Fibroblast of skin of left biceps (primary cell): Measurements from ENCODE around the gene LRRC8B.
A peak's percentile ranks its signal among the peaks of the same experiment; 100 is the strongest.
"Not testable (repeated sequence)": the region's sequence is repeated elsewhere in the genome, so short reads cannot be mapped to it uniquely, and the experiment has no call there.

Experiments used
- DNase-seq, 2 experiments: peaks; one replicate each; pipeline ENCODE4 v3.0.0-alpha.2; 2013; ENCODE audit warnings: low read depth in 2 of 2

Gene LRRC8B

DNA sequence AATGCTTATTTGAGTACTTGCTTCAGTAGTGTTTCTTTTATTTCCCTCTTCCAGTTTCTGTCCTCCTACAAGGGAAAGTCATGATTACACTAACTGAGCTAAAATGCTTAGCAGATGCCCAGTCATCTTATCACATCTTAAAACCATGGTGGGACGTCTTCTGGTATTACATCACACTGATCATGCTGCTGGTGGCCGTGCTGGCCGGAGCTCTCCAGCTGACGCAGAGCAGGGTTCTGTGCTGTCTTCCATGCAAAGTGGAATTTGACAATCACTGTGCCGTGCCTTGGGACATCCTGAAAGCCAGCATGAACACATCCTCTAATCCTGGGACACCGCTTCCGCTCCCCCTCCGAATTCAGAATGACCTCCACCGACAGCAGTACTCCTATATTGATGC lies 57.9 kb downstream of the LRRC8B start:
- no peak for DNase-seq

DNA sequence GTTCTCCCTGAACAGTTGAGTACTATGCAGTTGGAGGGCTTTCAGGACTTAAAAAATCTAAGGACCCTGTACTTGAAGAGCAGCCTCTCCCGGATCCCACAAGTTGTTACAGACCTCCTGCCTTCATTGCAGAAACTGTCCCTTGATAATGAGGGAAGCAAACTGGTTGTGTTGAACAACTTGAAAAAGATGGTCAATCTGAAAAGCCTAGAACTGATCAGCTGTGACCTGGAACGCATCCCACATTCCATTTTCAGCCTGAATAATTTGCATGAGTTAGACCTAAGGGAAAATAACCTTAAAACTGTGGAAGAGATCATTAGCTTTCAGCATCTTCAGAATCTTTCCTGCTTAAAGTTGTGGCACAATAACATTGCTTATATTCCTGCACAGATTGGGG lies 59.6 kb downstream of the LRRC8B start:
- no peak for DNase-seq

DNA sequence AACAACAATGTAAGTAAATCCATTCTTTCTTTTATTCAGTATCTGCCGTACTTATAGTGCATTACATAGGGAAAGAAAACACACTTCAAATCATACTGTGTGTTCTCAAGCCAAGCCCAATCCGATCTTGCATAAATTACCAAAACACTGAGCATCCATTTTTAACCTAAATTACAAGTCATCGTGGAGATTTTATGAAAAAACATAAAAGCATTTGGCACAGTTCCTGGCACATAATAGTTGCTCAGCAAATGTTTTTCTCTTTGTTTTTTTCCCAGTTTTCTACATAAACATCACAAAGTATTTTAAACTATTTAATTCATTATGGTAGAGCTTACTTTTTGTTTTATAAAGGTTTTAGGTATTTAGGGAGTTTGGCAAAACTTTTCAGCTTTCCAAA lies 60.2 kb downstream of the LRRC8B start:
- DNase-seq: no peak

DNA sequence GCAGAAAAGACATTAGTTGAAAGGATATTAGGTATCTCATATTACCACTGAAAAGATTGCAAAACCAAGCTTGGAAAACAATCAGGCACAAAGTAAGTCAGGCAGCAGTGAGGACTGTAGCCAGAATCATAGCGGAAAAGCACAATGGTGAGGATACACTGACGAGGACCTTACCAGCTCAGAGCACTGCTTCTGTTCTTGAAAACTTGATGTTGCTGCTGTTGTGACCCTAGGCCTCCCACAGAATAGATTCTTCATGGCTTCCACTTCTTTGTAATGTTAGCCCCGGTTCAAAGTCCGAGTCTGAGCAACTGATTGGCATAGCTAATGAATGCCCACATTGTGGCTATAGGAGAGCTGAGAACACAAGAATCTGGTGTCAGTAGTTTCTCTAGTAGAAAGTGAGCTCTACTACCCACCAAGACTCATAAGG lies 63.1 kb downstream of the LRRC8B start:
- DNase-seq: no peak

DNA sequence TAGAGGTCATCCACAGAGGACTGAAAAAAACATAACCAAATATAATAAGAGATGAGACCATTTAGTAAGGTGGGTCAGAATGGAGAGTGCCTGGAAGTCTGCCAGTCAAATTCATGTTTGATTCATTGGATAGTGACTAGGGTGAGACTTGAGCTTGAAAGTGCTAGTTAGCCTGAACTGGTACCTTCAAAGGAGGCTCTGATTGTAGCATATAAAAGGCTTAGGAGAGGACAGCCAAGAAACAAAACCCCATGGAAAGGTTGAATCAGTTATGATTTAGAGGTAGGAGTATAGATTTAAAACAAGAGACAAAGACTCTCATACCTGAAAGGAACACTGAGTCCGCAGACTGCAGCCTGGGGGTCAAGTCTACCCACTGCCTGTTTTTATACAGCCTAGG lies 63.9 kb downstream of the LRRC8B start:
- no peak for DNase-seq

DNA sequence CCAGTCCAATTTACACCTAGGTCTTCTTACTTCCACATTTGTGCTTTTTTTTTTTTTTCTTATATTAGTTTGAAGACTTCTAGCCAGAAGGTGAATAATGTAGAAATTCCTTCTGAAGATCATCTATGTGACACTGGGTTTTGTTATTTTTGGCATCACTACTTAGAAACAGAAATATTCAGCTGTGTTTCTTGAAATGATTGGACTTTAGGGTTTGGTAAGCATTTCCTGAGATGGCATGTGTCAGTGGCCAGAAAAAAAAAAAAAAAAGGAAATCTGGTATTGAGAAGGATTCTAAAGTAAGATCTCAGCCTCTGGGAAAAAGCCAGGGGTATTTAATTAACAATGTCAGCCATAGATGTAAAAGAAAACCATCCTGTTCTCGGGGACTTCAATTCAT lies 64.9 kb downstream of the LRRC8B start:
- DNase-seq: no peak

DNA sequence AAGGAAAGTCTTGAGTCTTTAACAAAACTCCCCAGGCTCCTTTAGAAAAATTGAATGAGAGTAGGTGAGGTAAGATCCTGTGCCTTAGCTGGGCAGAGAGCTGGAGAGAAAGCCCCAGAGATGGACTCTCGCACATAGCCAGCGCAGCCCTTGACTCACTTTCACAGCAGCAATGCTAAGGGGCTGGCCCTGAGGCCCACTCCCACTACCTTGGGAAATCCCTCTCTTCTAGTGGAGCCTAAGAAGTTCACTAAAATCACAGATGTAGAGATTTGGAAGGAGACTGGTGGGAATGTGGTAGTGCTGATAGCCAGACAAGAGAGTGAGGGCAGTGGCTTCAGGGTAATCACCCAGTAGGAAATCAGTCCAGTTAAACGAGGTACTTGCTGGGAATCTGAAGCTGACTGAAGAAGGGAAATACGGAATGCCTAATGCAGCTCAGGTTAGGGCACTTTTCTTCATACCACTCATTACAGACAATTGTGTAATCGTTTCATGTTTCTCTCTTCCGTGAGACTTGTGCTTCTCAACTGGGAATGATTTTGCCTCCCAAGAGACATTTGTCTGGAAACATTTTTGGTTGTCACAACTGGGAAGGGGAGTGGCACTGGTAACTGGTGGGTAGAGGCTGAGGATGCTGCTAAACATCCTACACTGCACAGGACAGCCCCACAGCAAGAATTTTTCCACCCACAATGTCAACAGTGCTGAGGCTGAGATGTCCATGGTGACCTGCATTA lies 65.9 kb downstream of the LRRC8B start:
- no peak for DNase-seq

DNA sequence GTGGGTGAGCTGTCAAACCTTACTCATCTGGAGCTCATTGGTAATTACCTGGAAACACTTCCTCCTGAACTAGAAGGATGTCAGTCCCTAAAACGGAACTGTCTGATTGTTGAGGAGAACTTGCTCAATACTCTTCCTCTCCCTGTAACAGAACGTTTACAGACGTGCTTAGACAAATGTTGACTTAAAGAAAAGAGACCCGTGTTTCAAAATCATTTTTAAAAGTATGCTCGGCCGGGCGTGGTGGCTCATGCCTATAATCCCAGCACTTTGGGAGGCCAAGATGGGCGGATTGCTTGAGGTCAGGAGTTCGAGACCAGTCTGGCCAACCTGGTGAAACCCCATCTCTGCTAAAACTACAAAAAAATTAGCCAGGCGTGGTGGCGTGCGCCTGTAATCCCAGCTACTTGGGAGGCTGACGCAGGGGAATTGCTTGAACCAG lies 68.3 kb downstream of the LRRC8B start:
- not testable (repeated sequence) for DNase-seq

DNA sequence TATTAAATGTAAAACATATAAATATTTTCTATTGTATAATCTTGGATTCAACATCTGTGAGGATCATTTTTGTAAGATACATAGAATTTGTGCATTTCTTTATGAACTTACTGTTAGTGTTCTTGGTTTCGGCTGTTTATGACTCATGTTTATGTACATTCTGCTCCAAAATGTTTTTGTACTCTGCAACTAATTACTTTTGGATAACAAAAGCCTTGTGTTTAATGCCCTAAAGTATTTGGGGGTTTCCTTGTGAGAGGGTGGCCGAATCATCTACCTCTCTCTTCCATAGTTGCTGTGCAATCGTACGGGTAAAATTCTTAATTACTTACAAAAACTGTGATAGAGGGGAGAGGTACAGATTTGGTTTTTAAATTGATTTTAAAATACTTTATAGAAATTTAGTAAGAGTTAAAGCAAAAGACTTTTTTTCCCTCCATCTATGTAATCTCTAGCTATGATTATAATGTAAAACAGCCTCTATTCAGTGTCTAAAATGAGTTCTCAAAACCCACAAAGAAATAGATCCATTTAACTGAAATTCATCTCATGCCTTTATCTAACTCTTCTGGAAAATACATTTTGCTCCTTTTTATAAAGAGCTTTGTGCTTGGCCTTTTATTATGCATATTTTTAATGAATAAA lies 69.6 kb downstream of the LRRC8B start:
- DNase-seq: no peak

DNA sequence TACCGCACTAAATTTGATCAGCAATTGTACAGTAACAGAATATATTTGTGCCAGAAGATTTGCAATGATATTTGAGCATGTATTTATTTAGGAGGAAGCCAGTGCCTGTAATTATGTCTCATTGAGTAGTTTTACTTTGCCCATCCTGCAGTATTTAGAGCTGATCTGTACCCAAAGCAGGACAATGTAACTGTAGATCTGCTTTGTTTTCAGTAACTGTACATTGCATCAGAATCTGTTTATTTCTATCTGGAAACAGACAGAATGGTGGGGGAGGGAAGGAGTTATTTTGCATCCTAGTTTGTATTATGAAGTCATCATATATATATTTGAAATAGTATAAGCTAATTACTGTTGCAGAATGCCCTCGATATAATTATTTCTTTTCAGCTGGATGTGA lies 72.1 kb downstream of the LRRC8B start:
- DNase-seq: no peak

DNA sequence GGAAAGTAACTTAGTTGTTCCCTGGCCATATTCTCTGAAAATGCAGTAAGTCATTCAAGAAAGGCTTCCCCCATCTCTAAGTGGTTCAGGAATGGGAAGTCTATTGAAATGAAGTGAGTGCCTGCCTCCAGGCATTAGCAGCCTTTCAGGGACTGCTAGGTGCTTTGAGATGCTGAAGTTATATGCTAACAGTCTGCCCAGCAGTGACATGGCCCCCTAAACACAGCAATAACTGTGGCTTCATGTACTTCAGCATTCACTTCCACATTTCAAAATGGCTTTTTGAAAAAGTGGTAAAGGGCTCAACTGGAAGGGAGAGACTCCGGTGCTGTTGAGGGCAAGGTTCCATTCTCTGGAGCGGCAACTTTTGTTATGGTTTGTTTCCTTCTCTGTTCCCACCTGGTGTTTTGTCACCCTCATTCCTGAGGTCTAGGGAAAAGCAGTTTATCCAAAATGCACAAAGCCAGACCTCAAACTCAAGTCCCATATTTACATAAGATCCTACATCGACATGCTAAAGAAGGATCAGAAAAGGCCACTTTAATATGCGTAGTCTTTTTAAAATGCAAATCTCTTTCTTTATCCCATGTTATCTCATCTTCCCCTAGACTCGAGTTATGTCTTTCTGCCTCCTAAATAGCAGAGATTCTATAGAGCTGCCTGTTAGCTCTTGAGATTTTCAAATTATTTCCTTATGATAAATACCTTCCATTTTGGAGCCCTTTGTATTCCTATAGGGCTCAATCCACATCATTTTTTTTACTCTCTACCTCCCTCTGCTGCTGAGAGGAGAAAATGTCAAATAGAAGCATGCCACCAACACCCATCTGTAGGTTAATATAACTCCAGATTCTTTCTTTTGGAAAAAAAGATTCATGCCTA lies 74.1 kb downstream of the LRRC8B start:
- peak in 1 of 2 experiments; percentile 19 for DNase-seq

DNA sequence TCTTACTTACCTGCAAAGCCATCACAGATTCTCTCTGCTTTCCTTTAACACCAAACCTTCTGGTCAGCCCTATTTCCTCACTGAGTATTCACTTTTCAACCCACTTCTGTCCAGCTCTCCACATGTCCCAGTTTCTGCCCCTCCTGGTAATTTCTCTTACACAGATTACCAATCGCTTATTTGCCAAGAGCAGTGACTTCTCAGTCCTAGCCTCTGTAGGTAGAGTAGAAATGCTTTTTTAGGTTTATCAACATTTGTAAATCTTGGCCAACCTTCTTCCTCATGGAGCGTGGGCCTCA lies 74.7 kb downstream of the LRRC8B start:
- DNase-seq: no peak

DNA sequence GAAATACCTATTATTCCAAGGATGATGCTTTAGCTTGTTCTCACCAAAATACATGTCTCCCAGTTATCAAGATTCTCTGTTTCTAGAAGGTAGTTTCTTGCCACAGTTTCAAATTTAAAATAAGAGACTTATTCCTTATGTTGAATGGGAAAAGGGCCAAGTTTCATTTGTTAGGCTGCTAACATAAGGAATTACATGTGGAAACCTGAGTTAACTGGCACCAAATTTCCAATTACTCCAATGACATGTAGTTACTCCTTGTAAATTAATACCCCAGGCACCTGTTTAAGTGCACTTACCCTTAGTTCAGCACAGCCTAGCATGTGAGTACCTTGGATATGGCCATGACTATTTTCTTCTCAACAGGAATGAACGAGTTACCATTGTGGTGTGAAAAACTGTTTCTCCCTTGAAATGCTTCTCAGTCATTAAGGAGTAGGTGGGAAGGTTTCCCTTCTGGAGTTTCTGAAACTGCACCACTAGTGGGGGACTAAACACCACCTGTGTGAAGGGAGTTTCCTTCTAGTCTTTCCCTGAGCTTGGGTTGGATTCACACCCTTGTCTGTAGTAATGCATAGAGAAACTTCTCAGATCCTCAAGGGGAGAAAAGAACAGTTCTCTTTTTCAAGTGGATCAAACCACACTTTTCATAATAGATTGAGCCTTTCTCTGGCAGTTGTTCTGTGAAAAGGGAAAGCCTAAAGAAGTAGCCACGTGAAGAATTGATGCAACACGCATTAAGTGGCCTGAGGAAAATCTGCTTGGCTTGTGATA lies 76.0 kb downstream of the LRRC8B start:
- DNase-seq: no peak

DNA sequence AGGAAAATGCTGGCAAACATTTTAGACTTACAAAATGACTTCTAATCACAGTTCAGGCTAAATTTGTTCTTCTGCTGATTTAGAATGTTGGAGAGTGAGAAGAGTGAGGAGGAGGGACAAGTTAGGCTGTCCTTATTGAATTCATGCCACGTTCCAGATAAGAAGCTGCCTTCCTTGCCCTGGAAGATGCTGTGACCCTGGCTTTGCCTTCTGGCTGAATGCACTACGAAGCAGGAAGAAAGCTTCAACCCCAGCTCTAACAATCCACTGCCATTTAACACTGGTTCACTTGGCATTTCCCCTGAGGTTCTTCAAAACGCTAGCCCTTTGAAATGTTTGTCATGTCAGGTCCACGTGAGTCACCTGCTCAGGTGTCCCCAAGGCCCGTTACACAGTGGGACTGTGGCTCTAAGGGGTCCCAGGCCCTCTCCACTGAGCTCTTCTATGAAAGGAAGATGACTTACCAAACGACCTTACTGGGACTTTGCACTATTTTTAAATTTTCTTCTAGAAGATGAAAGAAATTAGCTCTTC lies 78.3 kb downstream of the LRRC8B start:
- no peak for DNase-seq

DNA sequence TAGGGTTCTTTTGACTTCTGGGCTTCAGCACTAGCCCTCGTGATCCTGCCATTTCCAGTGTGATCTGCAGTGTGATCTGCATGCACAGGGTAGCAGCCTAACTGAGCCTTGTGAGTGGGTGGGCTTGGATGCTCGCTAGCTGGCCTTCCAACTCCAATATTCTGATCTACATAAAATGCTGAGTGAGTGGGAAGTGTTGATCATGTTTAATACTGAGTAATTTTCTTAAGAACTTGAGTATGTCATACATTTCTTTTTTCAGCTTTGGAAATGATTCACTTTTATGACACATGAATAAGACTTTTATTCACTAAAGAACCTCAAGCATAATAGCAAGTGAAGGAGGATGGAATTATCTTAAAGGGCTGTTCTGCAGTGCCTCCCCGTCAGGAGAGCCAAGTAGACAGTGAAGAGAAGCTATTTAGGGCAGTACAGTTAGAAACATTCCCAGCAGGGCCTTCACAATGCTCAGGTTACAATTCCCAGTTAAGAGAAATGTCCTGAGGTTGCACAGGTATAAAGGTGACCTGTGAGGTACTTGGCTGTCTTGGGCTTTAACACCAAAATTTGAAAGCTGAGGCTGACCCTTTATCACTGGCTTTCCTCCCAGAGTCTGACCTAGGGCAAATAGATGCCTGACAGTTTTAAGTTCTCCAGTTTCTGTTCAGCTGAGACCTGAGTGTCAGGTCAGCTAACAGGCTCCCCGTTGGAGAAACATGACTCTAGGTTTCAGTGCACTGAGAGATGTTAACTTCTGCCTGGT lies 79.2 kb downstream of the LRRC8B start:
- no peak for DNase-seq

DNA sequence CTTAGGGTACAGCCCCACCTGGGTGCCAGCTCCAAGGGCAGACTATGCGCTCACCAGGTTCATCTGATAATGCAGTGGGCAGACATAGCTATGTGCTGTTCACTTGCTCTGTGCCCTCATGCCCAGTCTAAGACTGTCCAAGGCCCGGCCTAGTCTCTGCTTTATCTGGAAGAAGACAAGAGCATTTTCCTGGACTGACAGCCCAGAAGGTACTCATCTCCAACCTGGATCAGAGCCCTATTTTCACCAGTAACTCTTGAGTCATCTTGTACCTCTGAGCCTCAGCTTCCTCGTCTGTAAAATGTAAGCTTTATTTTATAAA lies 79.7 kb downstream of the LRRC8B start:
- no peak for DNase-seq

DNA sequence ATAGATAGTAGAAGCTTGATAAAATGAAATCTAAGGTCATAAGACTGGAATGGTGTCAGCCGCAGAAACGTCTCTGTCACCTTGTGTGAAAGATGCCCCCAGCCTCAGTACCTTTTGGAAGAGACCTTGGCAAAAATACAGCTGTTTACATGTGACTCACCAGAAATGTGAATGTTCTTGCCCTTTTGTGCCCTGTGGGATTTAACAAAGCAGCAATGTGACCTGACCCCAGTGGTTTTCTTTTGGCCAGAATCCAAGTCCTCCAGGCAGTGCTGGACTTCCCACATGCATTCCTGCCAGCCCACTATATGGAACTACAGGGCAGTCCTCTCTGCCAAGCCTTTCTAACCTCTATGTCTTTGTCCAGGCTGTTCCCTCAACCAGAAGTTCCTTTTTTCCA lies 81.1 kb downstream of the LRRC8B start:
- no peak for DNase-seq

DNA sequence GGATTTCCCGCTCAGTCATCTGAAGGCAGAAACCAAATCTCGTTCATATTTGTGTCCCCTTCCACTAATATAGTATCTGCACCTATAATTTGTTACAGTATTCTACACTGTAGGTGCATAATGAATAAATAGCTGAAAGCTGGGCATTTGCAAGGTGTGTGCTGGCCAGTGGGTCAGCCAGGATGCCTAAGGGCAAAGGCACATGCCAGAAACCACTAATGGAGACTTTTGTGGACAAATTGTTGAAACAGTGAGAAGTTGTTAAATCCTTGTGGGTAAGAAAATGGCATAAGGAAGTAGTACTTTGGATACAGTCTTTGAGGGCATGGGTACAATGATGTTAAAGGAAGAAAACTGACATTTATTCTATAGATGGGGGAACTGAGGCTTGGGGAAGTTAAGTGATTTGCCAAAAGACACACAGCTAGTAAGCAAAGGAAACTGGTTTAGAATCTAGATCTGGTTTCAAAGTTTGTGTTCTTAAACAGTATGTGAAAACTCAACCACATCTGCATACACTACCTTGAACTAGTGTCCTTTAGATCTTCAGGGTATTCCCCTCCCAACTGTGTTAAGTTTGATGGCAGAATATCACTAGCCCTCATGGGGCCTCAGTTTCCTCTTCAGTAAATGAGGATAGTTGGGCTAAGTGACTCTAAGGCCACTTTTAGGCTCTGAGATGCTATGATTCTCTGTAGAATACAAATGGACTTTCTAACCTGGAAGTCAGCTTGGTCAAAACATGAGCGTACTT lies 81.8 kb downstream of the LRRC8B start:
- no peak for DNase-seq

DNA sequence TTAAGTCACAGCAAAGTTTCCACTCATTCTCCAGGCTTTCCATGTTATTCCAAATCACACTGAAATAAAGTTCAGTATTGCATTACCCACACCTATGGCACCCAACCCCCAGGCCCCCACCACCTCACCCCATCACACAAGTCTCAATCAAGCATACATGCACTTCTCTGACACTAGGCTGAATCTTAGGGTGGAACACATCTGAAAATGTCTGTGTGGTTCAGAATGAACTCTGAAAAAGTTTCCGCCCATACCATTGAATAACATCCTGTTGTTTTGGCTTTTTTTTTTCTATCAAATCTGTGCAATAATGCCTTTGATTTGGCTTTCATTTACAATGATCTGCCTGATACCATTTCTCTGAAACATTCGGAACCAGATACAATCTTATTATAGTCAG lies 82.5 kb downstream of the LRRC8B start:
- DNase-seq: no peak

DNA sequence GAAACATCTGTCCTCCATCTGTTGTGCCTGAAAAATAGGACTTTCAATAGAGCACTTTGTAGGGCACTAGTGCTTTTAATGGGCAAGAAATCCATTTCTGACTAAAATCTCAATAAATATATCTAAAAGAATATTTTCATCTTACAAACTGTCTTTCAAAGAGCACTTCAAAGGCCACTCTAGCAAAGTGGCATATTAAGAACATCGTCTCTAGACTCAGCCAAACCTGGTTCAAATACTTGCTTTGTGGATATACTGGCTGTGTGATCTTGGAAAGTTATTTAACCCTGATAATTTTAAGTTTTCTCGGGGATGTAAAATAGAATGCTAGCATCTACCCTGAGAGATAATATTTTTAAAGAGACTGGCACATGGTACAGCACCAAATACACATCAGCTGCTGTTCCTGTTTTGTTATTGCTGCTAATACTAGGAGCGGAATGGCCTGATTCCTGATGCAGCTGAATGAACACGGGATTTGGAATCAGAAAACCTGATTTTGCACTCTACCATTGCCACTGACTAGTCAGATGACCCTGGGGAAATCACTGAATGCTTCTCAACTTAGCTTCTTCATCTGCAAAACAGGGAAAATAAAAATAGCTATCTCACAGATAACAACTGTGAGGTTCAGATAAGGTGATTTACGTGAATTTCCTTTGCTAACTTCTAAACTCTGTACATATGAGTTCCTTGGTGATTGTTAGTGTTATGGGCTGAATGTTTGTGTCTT lies 83.1 kb downstream of the LRRC8B start:
- no peak for DNase-seq
